GM12801 (cell line): ENCODE data around the gene FOXL3.

ENCODE experiments used
- CTCF ChIP-seq: IDR thresholded peaks from one replicate; pipeline ENCODE4 v1.5.1; 2011; ENCODE audit warnings: control low read depth; ENCODE audit not compliant: insufficient read length; ENCODE audit errors: extremely low read depth

FOXL3 gene

GRCh38 chr7:285731-286130 lies 4.2 kb upstream of the FOXL3 start:
- TF ChIP-seq CTCF = no peak

GRCh38 chr7:286266-286665 lies 3.7 kb upstream of the FOXL3 start:
- TF ChIP-seq CTCF = no peak

- no peak for TF ChIP-seq CTCF
Measured at GRCh38 chr7:288671-289101, 1.3 kb upstream of the FOXL3 start.

GRCh38 chr7:289209-289755 lies 688 bp upstream of the FOXL3 start:
- no peak for TF ChIP-seq CTCF

GRCh38 chr7:290554-291372 lies 793 bp downstream of the FOXL3 start:
- TF ChIP-seq CTCF = no peak

- TF ChIP-seq CTCF = no peak
Measured at GRCh38 chr7:291373-292092, 1.6 kb downstream of the FOXL3 start.

GRCh38 chr7:292226-292625 lies 2.3 kb downstream of the FOXL3 start:
- TF ChIP-seq CTCF = no peak
